GM19351 (cell line): ENCODE measurements around the gene INTS7.

ENCODE experiments used
- ATAC-seq: cut with Tn5 transposase; IDR thresholded peaks from one replicate; pipeline ENCODE4 v1.9.1; 2021; ENCODE audit warnings: mild to moderate bottlenecking, moderate library complexity; ENCODE audit not compliant: unreplicated experiment

The INTS7 gene

GRCh38 chr1:212035123-212035834, at the start of gene INTS7, which contains the start of gene DTL:
Gene INTS7, minus strand, starts transcription at chr1:212035557. Its CDS starts 120 bp downstream, at chr1:212035437.
Gene DTL, plus strand, starts transcription at chr1:212035748. Its CDS starts 143 bp downstream, at chr1:212035891.
- peak; percentile 69 for ATAC-seq

GRCh38 chr1:212082765-212083406, 47.5 kb upstream of the INTS7 start:
- no peak for ATAC-seq

- no peak for ATAC-seq
Measured at GRCh38 chr1:212078826-212079225, 43.5 kb upstream of the INTS7 start.

- ATAC-seq = no peak
Measured at GRCh38 chr1:212077028-212077427, 41.7 kb upstream of the INTS7 start.

GRCh38 chr1:212074856-212075255, 39.5 kb upstream of the INTS7 start:
- ATAC-seq = no peak

- ATAC-seq = no peak
Measured at GRCh38 chr1:212074313-212074712, 39.0 kb upstream of the INTS7 start.

- ATAC-seq = no peak
Measured at GRCh38 chr1:212073490-212073889, 38.1 kb upstream of the INTS7 start.

GRCh38 chr1:212072047-212072446, 36.7 kb upstream of the INTS7 start:
- no peak for ATAC-seq

- ATAC-seq = no peak
Measured at GRCh38 chr1:212070720-212071302, 35.5 kb upstream of the INTS7 start.

GRCh38 chr1:212067787-212068186, 32.4 kb upstream of the INTS7 start:
- ATAC-seq = no peak

GRCh38 chr1:212062832-212063438, 27.6 kb upstream of the INTS7 start:
- no peak for ATAC-seq

GRCh38 chr1:212060632-212061472, 25.5 kb upstream of the INTS7 start:
- ATAC-seq = no peak

- ATAC-seq = no peak
Measured at GRCh38 chr1:212055333-212055732, 20.0 kb upstream of the INTS7 start.

- no peak for ATAC-seq
Measured at GRCh38 chr1:212053993-212054392, 18.6 kb upstream of the INTS7 start.

- no peak for ATAC-seq
Measured at GRCh38 chr1:212045981-212046380, 10.6 kb upstream of the INTS7 start.

GRCh38 chr1:212044851-212045250, 9.5 kb upstream of the INTS7 start:
- no peak for ATAC-seq

GRCh38 chr1:212042436-212042835, 7.1 kb upstream of the INTS7 start:
- no peak for ATAC-seq

GRCh38 chr1:212040629-212041412, 5.5 kb upstream of the INTS7 start:
- no peak for ATAC-seq

- no peak for ATAC-seq
Measured at GRCh38 chr1:212039622-212040021, 4.3 kb upstream of the INTS7 start.

- no peak for ATAC-seq
Measured at GRCh38 chr1:212037900-212038299, 2.5 kb upstream of the INTS7 start.
